Colonic mucosa (tissue), 4 donors: ENCODE results near the gene OR10T2. TPM values are rescaled to one million over a fixed set of nuclear protein-coding genes. Genes with fewer than 3 reads are reported as not detected.
"Not testable (repeated sequence)": the region's sequence is repeated elsewhere in the genome, so short reads cannot be mapped to it uniquely, and the experiment has no call there.

Source experiments
- DNase-seq: peaks from one replicate; pipeline ENCODE4 v3.0.0-alpha.2; 2020
- H3K27ac ChIP-seq: fragments of 200-600 bp; one replicate; pipeline ENCODE4 v1.8.0; 2021
- H3K27me3 ChIP-seq: fragments of 200-600 bp; one replicate; pipeline ENCODE4 v1.8.0; 2021
- H3K36me3 ChIP-seq: fragments of 200-600 bp; one replicate; pipeline ENCODE4 v1.8.0; 2021
- H3K4me1 ChIP-seq: fragments of 200-600 bp; one replicate; pipeline ENCODE4 v1.8.0; 2021; ENCODE audit warnings: mild to moderate bottlenecking
- H3K4me3 ChIP-seq: fragments of 200-600 bp; one replicate; pipeline ENCODE4 v1.8.0; 2021
- H3K9ac ChIP-seq, 2 donors: one replicate each; pipeline ENCODE4 v1.7.0; 2013; ENCODE audit warnings: control low read depth in 2 of 2, low read depth in 2 of 2, low read length in 2 of 2
- H3K9me3 ChIP-seq: fragments of 200-600 bp; one replicate; pipeline ENCODE4 v1.8.0; 2021
- intact Hi-C: fragments of 100-400 bp; cut with DNase I; formaldehyde crosslinking; loops from one replicate; pipeline ENCODE4 v1.14.1; 2022
- total RNA-seq, 2 donors: library from RNA; stranded (reverse); fragmentation: NEBNext Ultra II Directional in 1 of 2; extraction: Animal tissue kit (Norgen Biotek cat#: 25700) in 1 of 2; gene quantifications; one replicate each; pipeline ENCODE4 v1.2.1, GENCODE V29; 2021
- TF ChIP-seq, protein P1 (sequence below): fragments of 200-600 bp; IDR thresholded peaks from one replicate; pipeline ENCODE4 v1.8.0; 2022; ENCODE audit warnings: antibody characterized with exemption, mild to moderate bottlenecking
- donor health status: healthy.
- donor health status: DM: no; HTN: no; CAD: no.
- donor health status: DM: no; HTN: no; CAD: no.

The OR10T2 gene
- total RNA-seq, 2 donors from 2014 or later, result not detected

- DNase-seq, result no peak
- intact Hi-C loops, result no loop called here
- TF ChIP-seq, protein P1, sequence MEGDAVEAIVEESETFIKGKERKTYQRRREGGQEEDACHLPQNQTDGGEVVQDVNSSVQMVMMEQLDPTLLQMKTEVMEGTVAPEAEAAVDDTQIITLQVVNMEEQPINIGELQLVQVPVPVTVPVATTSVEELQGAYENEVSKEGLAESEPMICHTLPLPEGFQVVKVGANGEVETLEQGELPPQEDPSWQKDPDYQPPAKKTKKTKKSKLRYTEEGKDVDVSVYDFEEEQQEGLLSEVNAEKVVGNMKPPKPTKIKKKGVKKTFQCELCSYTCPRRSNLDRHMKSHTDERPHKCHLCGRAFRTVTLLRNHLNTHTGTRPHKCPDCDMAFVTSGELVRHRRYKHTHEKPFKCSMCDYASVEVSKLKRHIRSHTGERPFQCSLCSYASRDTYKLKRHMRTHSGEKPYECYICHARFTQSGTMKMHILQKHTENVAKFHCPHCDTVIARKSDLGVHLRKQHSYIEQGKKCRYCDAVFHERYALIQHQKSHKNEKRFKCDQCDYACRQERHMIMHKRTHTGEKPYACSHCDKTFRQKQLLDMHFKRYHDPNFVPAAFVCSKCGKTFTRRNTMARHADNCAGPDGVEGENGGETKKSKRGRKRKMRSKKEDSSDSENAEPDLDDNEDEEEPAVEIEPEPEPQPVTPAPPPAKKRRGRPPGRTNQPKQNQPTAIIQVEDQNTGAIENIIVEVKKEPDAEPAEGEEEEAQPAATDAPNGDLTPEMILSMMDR, result no peak
- Histone ChIP-seq H3K4me1 (no peaks in the 10 kb centered on the region), H3K4me3 (no peak overlapping the region), H3K9me3 (no peaks in the 10 kb centered on the region), H3K9ac (no peak overlapping the region), H3K27me3 (no peaks in the 10 kb centered on the region), H3K36me3 (no peaks in the 10 kb centered on the region), H3K27ac (no peak overlapping the region)
Measured at GRCh38 chr1:158396646-158397045, 2.6 kb downstream of the OR10T2 start.

DNA sequence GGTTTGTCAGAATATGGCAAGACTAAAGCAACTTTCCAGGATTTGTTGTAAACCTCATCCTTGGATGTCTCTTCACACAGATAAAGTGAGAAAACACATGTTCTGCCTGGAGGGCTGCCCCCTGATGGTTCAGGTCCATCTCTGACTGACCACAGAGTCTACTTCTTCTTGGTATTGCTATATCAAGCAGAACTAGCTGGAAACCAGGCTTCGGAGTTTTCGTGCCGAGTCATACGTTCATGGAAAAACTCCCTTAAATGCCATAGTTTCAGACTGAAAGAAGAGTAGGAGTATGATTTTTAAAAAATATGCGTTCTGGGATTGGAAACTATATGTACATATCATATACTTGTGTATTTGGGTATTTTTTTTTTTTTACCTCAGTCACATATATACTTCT lies 5.8 kb downstream of the OR10T2 start:
- TF ChIP-seq, protein P1, result no peak
- intact Hi-C loops, result no loop called here
- H3K9ac ChIP-seq, result no peak overlapping the region
- H3K4me3 ChIP-seq, result no peak overlapping the region
- DNase-seq, result no peak
- no peaks in the 10 kb centered on the region for H3K27me3 ChIP-seq
- H3K4me1 ChIP-seq, result no peaks in the 10 kb centered on the region
- no peaks in the 10 kb centered on the region for H3K36me3 ChIP-seq
- H3K27ac ChIP-seq, result no peak overlapping the region
- H3K9me3 ChIP-seq, result no peaks in the 10 kb centered on the region

DNA sequence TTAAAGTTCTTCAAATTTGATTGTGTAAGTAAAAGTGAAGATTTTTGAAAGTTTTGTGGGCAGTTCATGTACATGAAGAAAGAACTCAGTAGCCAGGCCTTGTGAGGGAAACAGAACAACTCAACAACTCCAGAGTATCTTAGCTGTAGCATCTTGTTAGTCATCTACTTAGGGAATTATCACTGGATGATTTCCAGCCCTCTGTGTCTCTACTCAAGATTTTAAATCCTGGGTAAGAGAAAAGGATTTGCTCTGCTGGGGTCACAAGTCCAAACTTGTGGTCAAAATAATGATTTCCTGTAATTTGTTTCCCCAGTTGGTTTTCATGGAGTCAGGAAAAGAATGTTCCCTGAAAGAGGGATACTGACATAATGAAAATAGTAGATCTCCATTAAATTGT lies 8.2 kb downstream of the OR10T2 start:
- Histone ChIP-seq H3K9me3 (no peaks in the 10 kb centered on the region), H3K27me3 (no peaks in the 10 kb centered on the region), H3K36me3 (no peaks in the 10 kb centered on the region), H3K27ac (no peak overlapping the region), H3K4me1 (no peaks in the 10 kb centered on the region), H3K4me3 (no peak overlapping the region), H3K9ac (no peak overlapping the region)
- no peak for DNase-seq
- intact Hi-C loops, result no loop called here
- TF ChIP-seq, protein P1, result no peak

GRCh38 chr1:158390331-158390730 lies 8.9 kb downstream of the OR10T2 start:
- Histone ChIP-seq H3K36me3 (no peaks in the 10 kb centered on the region), H3K27ac (no peak overlapping the region), H3K9me3 (no peaks in the 10 kb centered on the region), H3K4me3 (no peak overlapping the region), H3K9ac (no peak overlapping the region), H3K27me3 (no peaks in the 10 kb centered on the region), H3K4me1 (no peaks in the 10 kb centered on the region)
- intact Hi-C loops, result no loop called here
- DNase-seq, result no peak
- TF ChIP-seq, protein P1, result no peak

GRCh38 chr1:158374860-158375259 lies 24.4 kb downstream of the OR10T2 start:
- no peak overlapping the region for H3K9ac ChIP-seq
- H3K4me1 ChIP-seq, result no peaks in the 10 kb centered on the region
- intact Hi-C loops, result no loop called here
- no peak overlapping the region for H3K27ac ChIP-seq
- H3K27me3 ChIP-seq, result no peaks in the 10 kb centered on the region
- TF ChIP-seq, protein P1, result no peak
- no peaks in the 10 kb centered on the region for H3K36me3 ChIP-seq
- DNase-seq, result no peak
- H3K9me3 ChIP-seq, result no peaks in the 10 kb centered on the region
- no peak overlapping the region for H3K4me3 ChIP-seq

DNA sequence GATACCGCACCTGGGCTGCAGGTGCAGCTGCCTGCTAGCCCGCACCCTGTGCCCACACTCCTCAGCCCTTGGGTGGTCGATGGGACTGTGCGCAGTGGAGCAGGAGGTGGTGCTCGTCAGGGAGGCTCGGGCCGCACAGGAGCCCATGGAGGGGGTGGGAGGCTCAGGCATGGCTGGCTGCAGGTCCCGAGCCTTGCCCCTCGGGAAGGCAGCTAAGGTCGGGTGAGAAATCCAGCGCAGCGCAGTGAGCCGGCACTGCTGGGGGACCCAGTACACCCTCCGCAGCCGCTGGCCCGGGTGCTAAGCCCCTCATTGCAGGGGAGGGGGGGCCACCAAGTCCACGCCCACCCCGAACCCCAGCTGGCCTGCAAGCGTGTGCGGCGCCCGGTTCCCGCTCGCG lies 25.2 kb downstream of the OR10T2 start:
- H3K9me3 ChIP-seq, intact Hi-C loops, DNase-seq: not testable (repeated sequence)

More for the DNA sequence above, 25.2 kb downstream of the OR10T2 start:
- not testable (repeated sequence) for H3K4me3 ChIP-seq, H3K9ac ChIP-seq, H3K36me3 ChIP-seq, H3K27me3 ChIP-seq, H3K4me1 ChIP-seq, H3K27ac ChIP-seq
